ENCODE results near the gene NIPAL1.
"Not testable (repeated sequence)": the region's sequence is repeated elsewhere in the genome, so short reads cannot be mapped to it uniquely, and the experiment has no call there.

Gene NIPAL1
- total RNA-seq, result 0.96 to 27.0 reads per million in 2 experiments

DNA sequence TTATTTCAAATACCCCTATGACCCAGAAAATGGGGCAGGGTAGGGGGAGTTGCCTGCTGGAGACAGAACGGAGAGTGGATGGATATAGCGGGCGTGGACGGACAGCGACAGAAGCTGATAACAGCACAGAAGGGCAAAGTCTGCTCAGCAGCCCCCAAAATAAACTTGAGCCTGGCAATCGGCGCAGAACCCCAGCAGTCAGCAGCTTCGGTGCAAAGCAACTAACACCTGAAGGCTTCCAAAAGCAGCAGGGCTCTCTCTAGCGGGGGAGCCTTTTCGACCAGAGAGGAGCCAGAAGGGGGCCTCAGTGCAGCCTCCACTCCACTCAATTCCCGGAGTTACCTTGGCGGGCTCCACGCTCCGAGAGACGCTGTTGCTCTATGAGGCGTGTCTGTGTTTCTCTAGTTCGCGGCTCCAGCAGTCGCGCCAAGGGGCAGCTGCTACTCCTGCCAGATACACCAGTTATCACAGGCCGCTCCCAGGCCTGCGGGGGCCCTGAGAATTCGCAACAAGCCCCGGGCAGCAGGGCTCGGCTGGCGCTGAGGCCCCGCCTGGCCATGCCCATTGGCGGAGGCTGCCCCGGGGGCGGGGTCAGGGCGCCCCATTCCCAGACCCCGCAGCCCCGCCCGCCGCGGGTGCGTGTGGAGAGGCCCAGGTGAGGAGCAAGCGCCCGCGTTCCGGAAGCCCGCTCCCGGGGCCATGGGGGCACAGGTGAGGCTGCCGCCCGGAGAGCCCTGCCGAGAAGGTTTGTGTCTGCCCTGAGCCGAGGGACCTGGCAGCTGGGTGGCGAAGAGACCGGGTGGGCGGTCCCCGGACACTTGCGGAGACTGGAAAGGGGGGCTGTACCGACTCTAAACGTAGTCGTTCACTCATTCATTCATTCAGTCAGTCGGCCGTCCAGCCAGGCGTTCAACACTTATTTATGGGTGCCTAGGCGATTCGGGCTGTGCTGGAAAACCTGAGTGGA, at the start of gene NIPAL1, which contains the start of gene CNGA1:
Gene NIPAL1, plus strand, starts transcription at position 632 of the 967 bp plus-strand sequence. Its CDS starts 68 bp downstream, at position 700.
Gene CNGA1, minus strand, starts transcription at position 541 of the 967 bp plus-strand sequence. CDS start 63,992 bp downstream, outside the sequence.
- peak; percentile 62 for DNase-seq (ENCODE audit: low read depth)

DNA sequence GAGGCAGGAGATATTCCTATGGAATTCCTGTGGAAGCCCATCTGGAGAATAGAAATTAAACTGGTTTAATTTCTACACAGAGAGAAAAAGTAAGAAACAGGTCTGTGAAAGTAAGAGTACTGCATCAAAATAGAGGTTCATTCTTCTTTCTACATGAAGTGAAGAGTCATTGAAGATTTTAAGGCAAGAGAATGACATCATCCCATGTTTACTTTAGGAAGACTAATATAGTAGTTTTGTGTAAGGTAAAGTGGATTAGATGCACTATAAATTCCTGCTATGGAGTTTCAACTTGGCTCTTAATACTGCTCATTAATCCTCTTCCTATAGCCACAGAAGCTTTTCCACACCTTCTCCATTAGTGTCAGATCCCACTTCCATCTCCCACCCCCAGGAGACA, 47.7 kb upstream of the NIPAL1 start:
- DNase-seq (ENCODE audit: low read depth), result no peak

DNA sequence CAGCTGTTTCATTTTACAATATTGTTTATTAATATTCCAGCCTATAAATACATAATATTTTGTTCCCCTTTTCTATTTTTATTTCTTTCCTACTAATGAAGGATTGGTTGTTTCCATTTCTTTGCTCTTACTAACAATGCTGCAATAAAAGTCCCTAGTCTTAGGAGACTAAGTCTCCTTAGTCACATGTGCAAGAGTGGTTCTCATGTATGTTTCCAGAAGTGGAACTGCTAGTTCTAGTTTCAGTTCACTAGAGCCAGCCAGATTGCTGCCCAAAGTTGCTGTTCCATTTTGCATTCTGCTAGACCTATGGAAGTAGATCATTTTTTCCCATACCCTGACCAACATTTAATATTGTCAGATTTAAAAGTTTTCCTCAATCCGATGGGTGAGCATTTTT, 44.4 kb upstream of the NIPAL1 start:
- no peak for DNase-seq (ENCODE audit: low read depth)

DNA sequence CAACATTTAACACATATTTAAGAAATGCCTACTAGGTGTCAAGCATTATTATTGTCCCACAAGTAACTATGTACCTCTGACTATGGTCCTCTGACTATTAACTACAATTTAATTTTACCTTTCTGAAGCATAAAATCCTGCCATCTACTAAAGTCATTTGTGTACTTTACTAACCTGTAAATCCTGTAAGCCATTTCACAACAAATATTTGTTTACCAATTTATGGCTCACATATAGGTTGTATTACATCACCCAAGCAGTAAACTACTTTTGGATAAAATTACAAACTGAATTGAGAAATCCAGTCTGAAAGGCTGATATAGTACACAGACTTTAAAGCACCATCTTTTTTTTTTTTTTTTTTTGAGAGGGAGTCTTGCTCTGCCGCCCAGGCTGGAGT, 43.9 kb upstream of the NIPAL1 start:
- DNase-seq (ENCODE audit: low read depth), result no peak

DNA sequence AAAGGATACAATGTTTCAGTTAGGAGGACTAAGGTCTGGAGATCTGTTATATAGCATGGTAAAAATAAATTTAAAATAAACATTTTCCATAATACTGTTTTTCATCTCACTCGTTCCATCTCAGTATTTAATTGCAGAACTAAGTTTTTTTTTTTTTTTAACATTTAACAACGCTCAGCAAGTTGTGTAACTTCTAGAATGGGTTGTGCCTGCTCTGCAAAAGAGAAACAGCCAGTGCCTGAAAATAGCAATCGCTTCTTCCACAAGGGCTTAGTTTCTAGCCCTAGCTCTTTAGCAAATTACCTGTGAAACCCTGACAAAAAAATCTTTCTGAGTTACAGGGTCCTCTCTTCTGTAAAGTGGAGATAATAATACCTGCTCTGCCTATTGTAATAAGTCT, 42.0 kb upstream of the NIPAL1 start:
- no peak for DNase-seq (ENCODE audit: low read depth)

DNA sequence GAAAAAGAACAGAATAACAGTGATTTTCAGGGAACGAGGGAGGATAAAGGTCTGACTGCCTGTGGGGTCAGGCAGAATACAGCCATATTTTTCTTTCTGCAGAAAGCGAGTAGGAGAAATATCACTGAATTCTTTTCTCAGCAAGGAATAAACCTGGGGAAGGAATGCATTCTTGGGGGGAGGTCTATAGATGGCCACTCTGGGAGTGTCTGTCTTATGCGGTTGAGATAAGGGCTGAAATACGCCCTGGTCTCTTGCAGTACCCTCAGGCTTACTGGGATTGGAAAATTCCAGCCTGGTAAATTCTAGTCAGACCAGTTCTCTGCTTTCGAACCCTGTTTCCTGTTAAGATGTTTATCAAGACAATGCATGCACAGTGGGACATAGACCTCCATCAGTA, 26.4 kb upstream of the NIPAL1 start:
- no peak for DNase-seq (ENCODE audit: low read depth)

DNA sequence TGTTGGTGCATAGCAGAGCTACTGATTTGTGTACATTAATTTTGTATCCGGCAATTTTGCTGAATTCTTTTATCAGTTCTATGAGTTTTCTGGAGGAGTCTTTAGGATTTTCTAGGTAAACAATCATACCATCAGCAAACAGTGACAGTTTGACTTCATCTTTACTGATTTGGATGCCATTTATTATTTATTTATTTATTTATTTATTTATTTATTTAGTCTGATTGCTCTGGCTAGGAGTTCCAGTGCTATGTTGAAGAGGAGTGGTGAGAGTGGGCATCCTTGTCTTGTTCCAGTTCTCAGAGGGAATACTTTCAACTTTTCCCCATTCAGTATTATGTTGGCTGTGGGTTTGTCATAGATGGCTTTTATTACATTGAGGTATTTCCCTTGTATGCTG, 24.1 kb upstream of the NIPAL1 start:
- DNase-seq (ENCODE audit: low read depth), result not testable (repeated sequence)

DNA sequence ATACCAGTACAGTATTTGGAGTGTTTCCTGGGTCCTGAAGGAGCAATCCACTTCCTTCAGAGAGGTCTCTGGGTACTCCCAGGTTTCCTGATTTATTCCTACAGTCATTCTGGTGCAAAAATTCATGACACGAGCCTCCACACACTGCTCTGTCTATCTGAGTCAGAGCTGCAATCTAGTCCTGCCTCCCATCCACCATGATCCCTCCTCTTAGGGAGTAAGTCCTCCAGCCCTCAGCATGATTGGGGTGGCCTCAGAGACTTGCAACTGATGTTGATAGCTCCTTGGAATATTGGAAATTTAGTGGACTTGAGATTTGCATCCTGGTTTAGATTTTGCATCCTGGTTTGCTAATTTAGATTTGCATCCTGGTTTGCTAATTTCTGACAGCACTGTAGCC, 20.6 kb upstream of the NIPAL1 start:
- no peak for DNase-seq (ENCODE audit: low read depth)

DNA sequence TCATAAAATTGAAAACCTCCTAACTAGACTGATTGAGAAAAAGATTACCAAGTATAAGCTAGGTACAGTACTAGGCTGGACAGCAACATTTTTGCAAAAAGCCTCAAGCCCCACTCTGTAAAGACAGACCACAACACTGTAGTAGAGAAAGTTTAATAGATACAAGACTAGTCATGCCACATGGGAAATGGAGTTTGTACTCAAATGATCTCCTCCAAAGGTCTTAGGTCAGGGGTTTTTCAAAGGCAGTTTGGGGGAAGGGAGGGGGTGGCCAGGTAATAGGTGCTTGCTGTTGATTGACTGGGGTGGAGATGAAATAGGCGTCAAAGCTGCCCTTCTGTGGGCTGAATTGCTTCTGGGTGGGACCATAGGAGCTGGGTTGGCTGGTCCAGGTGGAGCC, 14.3 kb upstream of the NIPAL1 start:
- no peak for DNase-seq (ENCODE audit: low read depth)

DNA sequence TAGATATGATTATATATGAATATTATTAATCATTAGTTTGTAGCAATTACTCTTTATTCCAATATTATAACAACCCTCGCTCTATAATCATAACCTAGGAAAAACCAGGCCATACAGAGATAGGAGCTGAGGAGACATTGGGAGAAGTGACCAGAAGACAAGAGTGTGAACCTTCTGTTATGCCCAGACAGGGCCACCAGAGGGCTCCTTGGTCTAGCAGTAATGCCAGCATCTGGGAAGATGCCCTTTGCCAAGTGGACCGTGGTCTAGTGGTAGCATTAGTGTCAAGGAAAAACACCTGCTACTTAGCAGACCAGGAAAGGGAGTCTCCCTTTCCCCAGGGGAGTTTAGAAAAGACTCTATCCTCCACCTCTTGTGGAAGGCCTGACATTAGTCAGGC, 13.0 kb upstream of the NIPAL1 start:
- not testable (repeated sequence) for DNase-seq (ENCODE audit: low read depth)

DNA sequence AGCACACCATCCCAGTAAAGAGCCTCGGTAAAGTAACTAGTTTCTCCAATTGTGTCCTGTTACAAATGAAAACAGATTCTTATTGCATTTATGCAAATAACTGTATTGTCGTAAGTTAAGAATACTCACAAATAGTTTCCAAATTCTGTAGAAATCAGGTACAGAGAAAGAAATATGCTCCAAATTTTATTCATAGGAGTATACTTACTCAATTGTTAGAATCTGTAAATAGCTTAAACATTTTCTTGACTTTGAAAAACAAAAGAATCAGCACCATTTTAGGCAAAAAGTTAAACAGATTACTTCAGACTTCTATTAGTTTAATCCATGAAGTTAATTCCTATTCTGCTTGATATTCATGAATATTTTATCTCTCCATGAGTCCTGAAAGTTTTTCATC, 10.8 kb upstream of the NIPAL1 start:
- DNase-seq (ENCODE audit: low read depth), result no peak

DNA sequence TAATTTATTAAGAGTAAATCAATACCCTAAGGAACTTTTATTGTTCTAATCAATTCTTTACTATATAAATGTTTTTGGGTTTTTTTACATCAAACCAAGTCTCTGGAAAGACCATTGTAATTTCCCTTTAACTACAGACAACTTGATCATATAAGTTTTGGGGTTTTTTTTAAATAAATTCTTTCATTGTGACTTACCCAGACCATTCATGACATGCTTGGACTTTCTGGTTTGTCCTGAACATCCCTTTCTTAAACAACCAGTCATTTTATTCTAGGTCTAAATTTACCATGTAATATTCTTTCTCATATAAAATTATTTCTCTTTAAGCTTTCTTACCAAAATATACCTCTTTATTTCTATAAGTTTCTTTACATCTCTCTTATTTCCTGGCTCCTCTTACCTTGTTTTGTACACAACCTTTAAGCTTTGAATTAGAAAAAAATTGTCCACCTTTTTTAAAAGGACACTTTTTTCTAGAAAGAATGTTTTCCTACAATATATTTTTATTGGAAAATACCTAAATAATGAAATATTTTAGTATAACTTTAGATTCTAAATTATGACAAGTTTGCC, 8.5 kb upstream of the NIPAL1 start:
- DNase-seq (ENCODE audit: low read depth), result no peak

DNA sequence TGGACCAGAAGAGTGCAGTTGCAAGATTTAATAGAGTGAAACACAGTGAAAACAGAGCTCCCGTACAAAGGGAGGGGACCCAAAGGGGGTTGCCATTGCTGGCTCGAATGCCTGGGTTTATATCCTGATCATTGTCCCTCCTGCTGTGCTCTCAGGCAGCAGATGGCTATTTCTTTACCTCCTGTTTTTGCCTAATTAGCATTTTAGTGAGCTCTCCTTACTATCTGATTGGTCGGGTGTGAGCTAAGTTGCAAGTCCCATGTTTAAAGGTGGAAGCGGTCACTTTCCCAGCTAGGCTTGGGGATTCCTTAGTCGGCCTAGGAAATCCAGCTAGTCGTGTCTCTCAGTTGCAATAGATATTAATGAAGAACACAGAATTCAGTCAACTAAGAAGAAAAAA, 5.7 kb upstream of the NIPAL1 start:
- DNase-seq (ENCODE audit: low read depth), result not testable (repeated sequence)

DNA sequence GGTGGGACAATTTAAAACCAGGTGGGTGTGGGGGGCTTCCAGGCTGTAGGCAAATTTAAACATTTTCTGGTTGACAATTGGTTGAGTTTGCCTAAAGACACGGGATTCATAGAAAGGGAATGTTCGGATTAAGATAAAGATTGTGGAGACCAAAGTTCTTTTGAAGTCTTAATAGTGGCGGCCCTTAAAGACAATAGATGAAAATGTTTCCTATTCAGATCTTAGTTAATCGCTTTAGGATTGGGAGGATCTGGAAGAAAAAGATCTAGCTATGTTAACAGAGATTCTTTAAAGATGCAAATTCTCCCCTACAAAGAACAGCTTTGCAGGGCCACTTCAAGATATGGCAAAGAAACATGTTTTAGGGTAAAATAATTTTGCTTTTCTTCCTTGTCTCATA, 4.8 kb upstream of the NIPAL1 start:
- DNase-seq (ENCODE audit: low read depth), result no peak

DNA sequence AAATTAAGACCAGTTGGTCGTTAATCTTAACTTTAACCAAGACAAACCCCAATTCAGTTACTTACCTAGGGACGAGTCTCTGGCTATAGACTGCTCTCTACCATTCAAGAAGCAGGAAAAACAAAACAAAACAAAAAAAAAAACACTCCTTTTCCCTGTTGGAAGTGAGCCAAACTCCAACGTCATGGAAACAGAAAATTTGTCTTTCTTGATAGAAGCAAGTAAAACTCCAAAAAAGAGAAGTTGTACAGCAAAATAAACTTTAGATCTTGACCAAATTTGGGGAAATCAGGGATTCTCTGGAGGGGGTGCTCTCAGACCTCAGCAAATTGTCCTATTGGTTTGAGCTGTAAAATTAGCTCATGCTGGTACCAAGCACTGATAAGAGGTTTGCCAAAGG, 3.7 kb upstream of the NIPAL1 start:
- no peak for DNase-seq (ENCODE audit: low read depth)

DNA sequence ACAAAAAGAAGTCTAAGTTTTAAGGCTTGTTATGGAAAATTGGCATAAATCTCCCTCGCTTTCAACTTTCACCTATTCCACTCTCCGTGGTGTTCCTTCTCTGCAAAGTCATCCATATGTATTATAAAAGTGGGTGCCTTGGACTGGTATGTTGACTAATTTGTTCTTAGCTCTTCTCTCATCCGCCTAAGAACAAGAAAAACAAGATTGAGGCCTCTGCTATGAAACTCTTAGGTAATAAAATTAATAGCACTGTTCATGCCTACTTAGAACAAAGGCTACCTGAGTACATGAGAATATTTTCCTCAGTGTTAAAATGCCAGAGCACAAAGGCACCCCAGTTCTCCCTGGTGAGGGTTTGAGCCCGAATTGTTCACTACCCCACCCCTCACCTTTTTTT, 1.4 kb upstream of the NIPAL1 start:
- no peak for DNase-seq (ENCODE audit: low read depth)

DNA sequence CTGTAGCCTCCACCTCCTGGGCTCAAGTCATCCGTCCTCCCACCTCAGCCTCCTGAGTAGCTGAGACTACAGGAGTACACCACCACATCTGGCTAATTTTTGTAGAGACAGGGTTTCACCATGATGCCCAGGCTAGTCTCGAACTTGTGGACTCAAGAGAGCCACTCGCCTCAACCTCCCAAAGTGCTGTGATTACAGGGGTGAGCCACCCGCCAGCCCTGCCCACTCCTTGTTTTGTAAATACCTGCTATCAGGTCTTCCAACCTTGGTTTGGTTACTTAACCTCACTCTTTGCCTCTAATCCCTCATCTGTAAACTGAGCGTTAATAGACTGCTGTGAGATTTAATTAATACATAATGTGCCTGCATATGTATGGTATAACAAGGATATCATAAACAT, 894 bp upstream of the NIPAL1 start:
- DNase-seq (ENCODE audit: low read depth), result no peak

DNA sequence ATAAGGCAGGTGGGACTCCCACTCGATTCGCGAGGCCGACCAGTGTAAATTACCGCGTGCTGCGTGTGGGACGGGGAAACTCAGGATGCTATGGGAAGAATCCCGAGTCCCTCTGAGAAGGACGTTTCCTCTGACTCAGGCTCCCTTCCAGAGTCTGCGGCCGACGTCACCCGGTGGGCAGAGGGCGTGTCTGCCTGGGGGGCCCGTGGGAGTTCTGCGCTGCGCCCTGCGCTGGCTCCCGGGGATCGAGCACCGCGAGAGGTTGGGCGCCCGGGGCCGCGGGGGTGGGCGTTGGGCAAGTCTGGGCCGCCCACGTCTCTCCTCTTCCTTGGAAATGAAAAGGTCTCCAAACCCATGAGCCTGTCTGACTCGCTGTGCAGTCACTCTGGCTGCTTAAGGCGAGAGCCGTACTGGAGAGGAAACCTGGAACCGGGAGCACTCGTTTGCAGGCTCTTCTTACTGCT, 568 bp downstream of the NIPAL1 start:
- DNase-seq (ENCODE audit: low read depth), result peak; percentile 3

DNA sequence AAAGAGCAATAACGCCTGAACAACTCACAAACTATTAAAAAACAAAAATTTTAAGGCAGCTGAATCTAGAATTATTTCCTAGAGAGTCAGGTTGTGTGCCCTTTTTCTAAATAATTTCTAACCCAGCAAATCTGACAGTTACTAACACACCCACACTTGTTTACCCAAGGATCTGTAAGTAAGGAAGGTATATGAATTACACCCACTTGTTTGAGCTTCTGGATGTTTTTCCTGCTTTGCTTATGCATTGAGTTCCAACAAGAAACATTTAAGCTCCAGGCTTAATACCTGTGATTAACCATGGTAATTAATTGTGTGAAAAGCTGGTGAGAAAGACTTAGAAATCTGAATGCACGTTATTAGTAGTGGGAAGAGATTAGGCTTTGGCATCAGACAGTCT, 1.5 kb downstream of the NIPAL1 start:
- no peak for DNase-seq (ENCODE audit: low read depth)

DNA sequence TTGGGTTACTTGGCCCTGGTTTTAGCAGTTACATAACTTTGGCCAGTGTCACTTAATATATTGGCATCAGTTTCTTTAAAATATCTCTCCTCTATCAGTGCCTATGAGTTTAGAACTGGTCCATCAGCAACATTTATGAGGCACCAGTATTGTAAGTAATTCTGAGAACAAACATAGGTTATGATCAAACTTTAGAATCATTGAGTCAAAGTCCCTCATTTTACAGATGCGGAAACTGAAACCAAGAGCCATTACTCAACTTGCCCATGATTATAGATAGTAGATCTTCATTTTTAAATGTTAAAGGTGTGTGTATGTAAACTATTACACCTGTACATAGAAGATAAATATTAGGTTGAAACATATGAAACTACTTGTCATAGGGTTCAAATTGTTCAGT, 4.5 kb downstream of the NIPAL1 start:
- no peak for DNase-seq (ENCODE audit: low read depth)

DNA sequence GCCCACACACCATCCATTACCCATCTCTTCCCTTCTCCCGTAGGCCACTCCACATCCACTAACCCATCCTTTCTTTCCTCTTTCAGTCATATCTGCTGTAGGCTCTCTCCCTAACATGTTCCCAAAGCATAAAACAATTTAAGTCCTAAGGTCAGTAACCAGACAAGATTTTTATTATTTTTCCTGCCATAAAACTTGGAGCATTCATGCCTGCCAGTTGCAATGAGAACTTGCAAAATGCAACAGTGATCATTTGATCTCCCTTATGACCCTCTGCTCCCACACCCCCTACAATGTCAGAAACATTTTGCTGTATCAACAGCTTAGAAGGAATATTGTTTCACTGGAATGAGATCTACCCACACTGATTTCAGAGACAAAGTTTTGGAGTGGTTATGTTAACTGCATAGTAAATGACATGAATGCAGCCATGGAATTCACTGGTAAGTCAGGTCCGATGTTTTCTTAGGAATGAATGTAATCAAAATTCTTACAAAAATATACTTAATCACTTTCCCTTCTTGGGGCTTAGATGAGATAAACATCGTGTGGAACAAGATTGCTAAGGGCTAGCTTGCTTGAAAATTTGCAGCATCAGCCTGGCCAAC, 5.7 kb downstream of the NIPAL1 start:
- no peak for DNase-seq (ENCODE audit: low read depth)

DNA sequence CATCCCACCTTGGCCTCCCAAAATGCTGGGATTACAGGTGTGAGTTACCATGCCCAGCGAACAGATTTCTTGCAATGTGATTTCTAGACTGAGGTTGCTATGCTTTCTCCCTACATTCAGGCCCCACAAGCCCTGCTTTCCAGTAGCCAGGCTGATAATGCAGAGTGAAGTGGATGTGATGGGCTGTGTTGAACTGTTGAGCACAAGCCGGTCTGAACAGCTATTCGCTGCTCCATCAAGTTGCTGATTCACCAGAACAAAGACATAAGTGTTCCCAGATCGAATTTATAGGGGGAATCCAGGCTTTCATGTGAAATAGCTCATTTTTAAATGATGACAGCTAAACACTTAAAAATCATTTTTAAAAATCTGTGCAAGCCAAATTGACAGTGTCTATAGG, 8.0 kb downstream of the NIPAL1 start:
- DNase-seq (ENCODE audit: low read depth), result no peak

DNA sequence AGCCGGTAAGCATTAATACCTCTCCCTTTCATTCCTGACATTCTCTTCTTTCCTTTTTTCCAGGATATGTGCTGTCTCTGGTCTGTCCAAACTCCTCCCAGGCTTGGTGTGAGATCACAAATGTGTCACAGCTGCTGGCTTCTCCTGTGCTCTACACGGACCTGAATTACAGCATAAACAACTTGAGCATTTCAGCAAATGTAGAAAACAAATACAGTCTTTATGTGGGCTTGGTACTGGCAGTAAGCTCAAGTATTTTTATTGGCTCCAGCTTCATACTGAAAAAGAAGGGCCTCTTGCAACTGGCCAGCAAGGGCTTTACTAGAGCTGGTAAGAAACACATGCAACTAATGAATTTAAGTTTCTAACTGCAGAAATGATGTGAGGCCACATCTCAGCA, 8.4 kb downstream of the NIPAL1 start:
- DNase-seq (ENCODE audit: low read depth), result no peak
